A549 treated with dexamethasone at 1 μM for 4 hours (cell line): Measurements from ENCODE around the gene NPC1L1. TPM values are rescaled to one million over a fixed set of nuclear protein-coding genes. Genes with fewer than 3 reads are reported as not detected.

Source experiments
- total RNA-seq: library from RNA; stranded (reverse); fragments of 200-300 nt; extraction: Qiagen RNA extraction; gene quantifications from 5 replicates; pipeline ENCODE4 v1.2.3, GENCODE V29; 2022

Gene NPC1L1, protein sequence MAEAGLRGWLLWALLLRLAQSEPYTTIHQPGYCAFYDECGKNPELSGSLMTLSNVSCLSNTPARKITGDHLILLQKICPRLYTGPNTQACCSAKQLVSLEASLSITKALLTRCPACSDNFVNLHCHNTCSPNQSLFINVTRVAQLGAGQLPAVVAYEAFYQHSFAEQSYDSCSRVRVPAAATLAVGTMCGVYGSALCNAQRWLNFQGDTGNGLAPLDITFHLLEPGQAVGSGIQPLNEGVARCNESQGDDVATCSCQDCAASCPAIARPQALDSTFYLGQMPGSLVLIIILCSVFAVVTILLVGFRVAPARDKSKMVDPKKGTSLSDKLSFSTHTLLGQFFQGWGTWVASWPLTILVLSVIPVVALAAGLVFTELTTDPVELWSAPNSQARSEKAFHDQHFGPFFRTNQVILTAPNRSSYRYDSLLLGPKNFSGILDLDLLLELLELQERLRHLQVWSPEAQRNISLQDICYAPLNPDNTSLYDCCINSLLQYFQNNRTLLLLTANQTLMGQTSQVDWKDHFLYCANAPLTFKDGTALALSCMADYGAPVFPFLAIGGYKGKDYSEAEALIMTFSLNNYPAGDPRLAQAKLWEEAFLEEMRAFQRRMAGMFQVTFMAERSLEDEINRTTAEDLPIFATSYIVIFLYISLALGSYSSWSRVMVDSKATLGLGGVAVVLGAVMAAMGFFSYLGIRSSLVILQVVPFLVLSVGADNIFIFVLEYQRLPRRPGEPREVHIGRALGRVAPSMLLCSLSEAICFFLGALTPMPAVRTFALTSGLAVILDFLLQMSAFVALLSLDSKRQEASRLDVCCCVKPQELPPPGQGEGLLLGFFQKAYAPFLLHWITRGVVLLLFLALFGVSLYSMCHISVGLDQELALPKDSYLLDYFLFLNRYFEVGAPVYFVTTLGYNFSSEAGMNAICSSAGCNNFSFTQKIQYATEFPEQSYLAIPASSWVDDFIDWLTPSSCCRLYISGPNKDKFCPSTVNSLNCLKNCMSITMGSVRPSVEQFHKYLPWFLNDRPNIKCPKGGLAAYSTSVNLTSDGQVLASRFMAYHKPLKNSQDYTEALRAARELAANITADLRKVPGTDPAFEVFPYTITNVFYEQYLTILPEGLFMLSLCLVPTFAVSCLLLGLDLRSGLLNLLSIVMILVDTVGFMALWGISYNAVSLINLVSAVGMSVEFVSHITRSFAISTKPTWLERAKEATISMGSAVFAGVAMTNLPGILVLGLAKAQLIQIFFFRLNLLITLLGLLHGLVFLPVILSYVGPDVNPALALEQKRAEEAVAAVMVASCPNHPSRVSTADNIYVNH (N-terminal part only)
- total RNA-seq: 0.06 to 0.12 TPM (median 0.09 TPM) in 5 replicates

DNA sequence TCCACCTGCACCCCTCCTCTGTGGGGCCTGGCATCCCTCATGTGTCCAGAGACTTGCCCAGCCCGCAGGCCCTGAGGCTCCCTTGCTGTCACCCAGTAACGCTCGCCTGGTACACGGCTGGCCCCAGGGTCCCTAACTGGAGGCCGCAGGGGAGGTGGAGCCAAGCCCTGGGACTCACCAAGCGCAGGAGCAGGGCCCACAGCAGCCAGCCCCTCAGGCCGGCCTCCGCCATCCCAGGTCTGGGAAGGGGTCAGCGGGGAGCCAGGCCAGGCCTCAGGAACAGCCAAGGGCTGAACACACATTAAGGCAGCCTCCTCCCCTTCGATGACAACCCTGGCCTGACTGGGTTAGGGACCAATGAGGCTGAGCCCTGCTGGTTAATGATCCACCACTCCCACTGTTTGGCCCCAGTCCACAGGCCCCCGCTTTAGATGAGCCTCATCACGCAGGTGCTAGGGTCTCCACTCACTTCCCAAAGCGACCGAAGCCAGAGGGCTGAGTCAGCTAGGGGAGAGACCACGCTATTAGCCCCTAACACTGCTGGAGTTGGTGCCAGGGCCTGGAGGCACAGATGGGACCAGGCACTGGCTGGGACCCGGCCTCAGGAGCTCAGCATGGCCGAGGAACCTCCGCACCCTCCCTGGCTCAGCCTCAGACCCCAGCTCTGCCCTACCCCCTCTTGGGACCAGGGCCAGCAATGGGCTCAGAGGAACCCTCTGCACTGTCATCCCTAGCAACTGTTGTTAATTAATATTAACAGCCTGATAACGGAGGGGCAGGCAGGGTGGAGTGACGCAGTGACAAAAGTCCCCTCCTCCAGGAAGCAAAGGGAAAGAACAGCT, at the start of gene NPC1L1:
TSS of gene NPC1L1 (minus strand) at position 303 of the 842 bp plus-strand sequence. CDS start at position 232, 71 bp downstream.

DNA sequence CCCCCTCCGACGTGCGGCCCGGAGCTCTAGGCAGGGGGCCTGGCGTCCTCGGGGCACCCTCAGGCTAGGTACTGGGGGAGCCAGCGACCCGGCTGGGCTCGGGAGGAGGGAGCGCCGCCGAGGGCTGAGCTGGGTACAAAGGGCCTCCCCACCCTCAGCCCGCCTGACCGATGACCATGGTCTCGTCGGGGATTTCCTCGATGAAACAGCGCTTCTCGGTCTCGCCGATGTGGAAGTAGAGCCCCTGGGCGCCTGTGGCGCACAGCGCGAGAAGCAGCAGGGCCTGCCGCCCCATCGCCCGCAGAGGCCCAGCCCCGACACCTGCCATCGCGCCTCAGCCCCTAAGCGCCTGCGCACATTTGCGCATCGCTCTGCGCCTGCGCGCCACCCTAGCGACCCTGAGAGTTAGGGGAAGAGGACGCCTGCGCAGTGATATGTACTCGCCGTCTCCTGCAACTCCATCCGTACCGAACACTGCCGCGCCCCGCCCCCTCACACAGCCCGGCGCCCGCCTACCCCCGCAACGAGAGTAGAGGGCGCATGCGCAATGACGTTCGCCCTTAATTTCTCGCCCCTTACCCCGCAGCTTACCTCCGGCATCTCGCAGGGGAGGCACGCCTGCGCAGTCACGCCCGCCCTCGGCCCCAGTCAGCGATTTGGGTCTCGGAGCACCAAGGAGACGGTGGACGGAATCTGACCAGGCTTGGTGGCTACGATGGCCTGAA, 40.9 kb upstream of the NPC1L1 start, which contains the start of gene TMED4:
TSS of gene TMED4 (minus strand) at position 353 of the 725 bp plus-strand sequence. CDS start at position 328, 25 bp downstream.

DNA sequence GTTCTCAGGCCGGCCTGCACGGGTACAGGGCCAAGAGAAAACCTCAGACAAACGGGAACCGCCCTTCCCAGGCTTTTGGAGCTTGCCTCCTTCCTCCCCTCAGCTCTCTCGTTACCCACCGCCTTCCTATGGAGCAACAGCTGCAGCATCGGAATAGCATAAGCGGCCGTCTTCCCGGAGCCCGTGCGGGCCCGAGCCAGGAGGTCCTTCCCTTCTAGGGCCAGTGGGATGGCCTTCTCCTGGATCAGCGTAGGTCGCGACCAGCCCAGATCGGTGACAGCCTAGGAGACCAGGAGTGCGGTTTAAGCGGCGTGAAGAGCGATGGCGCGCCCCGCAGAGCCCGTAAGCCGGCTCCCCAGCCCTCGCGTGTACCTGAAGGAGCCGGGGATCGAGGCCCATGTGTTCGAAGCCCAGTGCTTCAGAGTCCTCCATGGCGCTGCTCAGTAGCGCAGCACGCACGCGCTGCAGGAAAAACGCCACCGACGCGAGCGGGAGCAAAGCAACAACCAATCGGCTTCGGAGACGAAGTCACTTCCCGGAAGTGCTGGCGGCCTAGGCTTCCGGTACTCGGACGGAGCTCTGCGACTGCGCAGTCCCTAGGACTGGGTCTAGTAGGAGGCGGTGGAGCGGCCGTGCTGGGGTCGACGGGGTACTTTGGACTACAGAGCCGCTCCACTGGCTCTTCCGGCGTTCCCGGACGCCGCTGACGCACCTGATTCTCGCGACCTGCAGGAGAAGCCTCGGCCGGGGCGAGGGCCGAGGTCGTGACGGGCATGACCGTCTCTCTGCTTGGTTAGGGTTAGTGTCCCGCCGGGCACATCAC, 32.5 kb upstream of the NPC1L1 start, which contains the start of gene DDX56:
TSS of gene DDX56 (minus strand) at position 445 of the 823 bp plus-strand sequence. CDS start at position 432, 13 bp downstream.

DNA sequence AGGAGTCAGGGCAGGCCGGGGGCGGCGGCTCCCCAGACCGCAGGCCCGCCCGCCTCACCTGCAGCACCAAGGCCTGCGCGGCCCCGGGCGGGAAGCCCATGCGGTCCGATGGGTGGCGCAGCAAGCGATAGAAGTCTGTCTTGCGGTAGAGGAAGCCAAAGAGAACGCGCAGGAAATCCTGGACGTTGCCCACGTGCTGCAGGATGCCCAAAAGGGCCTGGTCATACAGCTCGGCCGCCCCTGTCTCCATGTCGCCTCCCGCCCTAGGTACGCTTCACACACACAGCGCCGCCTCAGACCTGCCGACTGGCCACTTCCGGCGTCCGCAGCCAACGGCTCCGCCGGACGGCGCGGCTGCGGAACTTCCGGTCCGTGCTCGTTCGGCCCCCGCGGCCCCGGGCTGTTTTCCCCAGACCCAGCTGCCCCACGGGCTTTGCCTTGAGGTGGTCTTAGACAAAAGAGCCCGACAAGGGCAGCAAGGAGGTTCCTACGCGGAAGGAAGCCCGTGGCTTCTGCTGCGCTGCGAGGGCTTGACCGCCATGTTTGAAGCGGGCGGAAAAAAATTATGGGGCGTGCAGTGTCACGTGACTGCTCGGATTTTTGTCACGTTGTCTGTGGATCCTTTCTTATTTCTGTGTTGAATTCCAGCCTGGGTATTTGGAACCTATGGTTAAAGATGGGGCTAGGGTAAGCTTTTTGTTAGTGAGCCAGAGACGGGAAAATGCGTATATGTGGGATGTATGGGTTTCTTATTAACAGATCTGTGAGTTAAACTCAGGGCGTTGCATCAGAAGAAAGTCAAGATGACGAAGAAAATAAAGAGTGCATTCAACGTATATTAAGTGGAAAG, 50.6 kb downstream of the NPC1L1 start, which contains the start of gene NUDCD3:
TSS of gene NUDCD3 (minus strand) at position 308 of the 850 bp plus-strand sequence. CDS start at position 250, 58 bp downstream.

Other genes with a start within 250 kb of the NPC1L1 start
- 0.12 to 0.18 TPM (median 0.15 TPM) in 5 replicates for gene CAMK2B, start 215.7 kb downstream of the NPC1L1 start, total RNA-seq
- 45.8 to 63.0 TPM (median 56.1 TPM) in 5 replicates for gene NUDCD3, start 50.7 kb downstream of the NPC1L1 start, total RNA-seq
- gene DDX56, start 32.6 kb upstream of the NPC1L1 start, total RNA-seq: 105 to 126 TPM (median 106 TPM) in 5 replicates
- 46.4 to 52.2 TPM (median 47.9 TPM) in 5 replicates for gene TMED4, start 40.9 kb upstream of the NPC1L1 start, total RNA-seq
- gene OGDH, start 65.3 kb upstream of the NPC1L1 start, total RNA-seq: 23.1 to 36.4 TPM (median 35.2 TPM) in 5 replicates
- gene ZMIZ2, start 207.5 kb upstream of the NPC1L1 start, total RNA-seq: 17.8 to 37.3 TPM (median 33.8 TPM) in 5 replicates